HepG2 (cell line): ENCODE data around the gene SMCHD1. TPM values are rescaled to one million over a fixed set of nuclear protein-coding genes. Genes with fewer than 3 reads are reported as not detected.

Experiments
- FOSL1 ChIP-seq: sonication (generic); formaldehyde crosslinking; IDR thresholded peaks from 2 replicates; pipeline ENCODE4 v1.9.0; 2021; ENCODE audit warnings: missing genetic modification reagents, borderline replicate concordance
- MIXL1 ChIP-seq: IDR thresholded peaks from 2 replicates; pipeline ENCODE4 v1.6.1; 2016
- NCOA2 ChIP-seq: sonication (generic); formaldehyde crosslinking; IDR thresholded peaks from 2 replicates; pipeline ENCODE4 v1.8.0; 2022; ENCODE audit warnings: inconsistent platforms
- NONO ChIP-seq, 2 experiments: fragments of 450-650 bp in 1 of 2; sonication (generic) in 1 of 2; formaldehyde crosslinking in 1 of 2; IDR thresholded peaks in 1 of 2; conservative IDR thresholded peaks in 1 of 2; 2 replicates each; pipeline versions ENCODE4 v1.6.1 to v1.8.0; 2017 to 2022; ENCODE audit warnings: mild to moderate bottlenecking in 1 of 2, missing genetic modification reagents in 1 of 2, moderate library complexity in 1 of 2
- POLR2A ChIP-seq, 2 experiments: IDR thresholded peaks; 2 replicates each; pipeline ENCODE4 v1.6.1; 2011; ENCODE audit warnings: low read depth in 2 of 2, low read length in 2 of 2, mild to moderate bottlenecking in 1 of 2, moderate library complexity in 1 of 2; ENCODE audit not compliant: insufficient read depth in 1 of 2
- SALL2 ChIP-seq: sonication (generic); formaldehyde crosslinking; IDR thresholded peaks from 2 replicates; pipeline ENCODE4 v1.8.1; 2023; ENCODE audit warnings: mild to moderate bottlenecking, missing genetic modification reagents, inconsistent platforms
- SOX6 ChIP-seq, 2 experiments: fragments of 450-650 bp in 1 of 2; sonication (generic) in 1 of 2; formaldehyde crosslinking in 1 of 2; IDR thresholded peaks; 2 replicates each; pipeline versions ENCODE4 v1.4.0 to v1.6.1; 2017 to 2020; ENCODE audit warnings: antibody characterized with exemption in 1 of 2, mild to moderate bottlenecking in 1 of 2, missing genetic modification reagents in 1 of 2
- STAG1 ChIP-seq: sonication (generic); formaldehyde crosslinking; IDR thresholded peaks from 2 replicates; pipeline ENCODE4 v1.4.0; 2020; ENCODE audit warnings: missing genetic modification reagents
- ZC3H4 ChIP-seq: sonication (generic); formaldehyde crosslinking; IDR thresholded peaks from 2 replicates; pipeline ENCODE4 v1.4.0; 2020; ENCODE audit warnings: missing genetic modification reagents, borderline replicate concordance
- ZFP62 ChIP-seq: sonication (generic); formaldehyde crosslinking; IDR thresholded peaks from 2 replicates; pipeline ENCODE4 v1.4.0; 2020; ENCODE audit warnings: missing genetic modification reagents
- ZFX ChIP-seq: sonication (generic); formaldehyde crosslinking; IDR thresholded peaks from 2 replicates; pipeline ENCODE4 v1.4.0; 2020; ENCODE audit warnings: mild to moderate bottlenecking, low read depth, missing genetic modification reagents, moderate library complexity
- ZKSCAN5 ChIP-seq: sonication (generic); formaldehyde crosslinking; IDR thresholded peaks from 2 replicates; pipeline ENCODE4 v1.5.1; 2020; ENCODE audit warnings: mild to moderate bottlenecking, missing genetic modification reagents
- ZNF235 ChIP-seq: sonication (generic); formaldehyde crosslinking; IDR thresholded peaks from 2 replicates; pipeline ENCODE4 v1.8.1; 2023; ENCODE audit warnings: mild to moderate bottlenecking, missing genetic modification reagents, borderline replicate concordance
- ZNF253 ChIP-seq: sonication (generic); formaldehyde crosslinking; IDR thresholded peaks from 2 replicates; pipeline ENCODE4 v1.8.0; 2022; ENCODE audit warnings: mild to moderate bottlenecking, missing genetic modification reagents, borderline replicate concordance
- ZNF672 ChIP-seq: sonication (generic); formaldehyde crosslinking; IDR thresholded peaks from 2 replicates; pipeline ENCODE4 v1.8.1; 2022; ENCODE audit warnings: missing genetic modification reagents
- ZNF749 ChIP-seq: sonication (generic); formaldehyde crosslinking; IDR thresholded peaks from 2 replicates; pipeline ENCODE4 v1.8.0; 2022; ENCODE audit warnings: mild to moderate bottlenecking, missing genetic modification reagents, moderate library complexity, borderline replicate concordance
- ZNF790 ChIP-seq: sonication (generic); formaldehyde crosslinking; IDR thresholded peaks from 2 replicates; pipeline ENCODE4 v1.8.0; 2022; ENCODE audit warnings: missing genetic modification reagents, mild to moderate bottlenecking, borderline replicate concordance
- polyA plus RNA-seq, 8 experiments: library from polyadenylated mRNA; depleted of rRNA in 3 of 8; stranded (reverse) in 7 of 8; unstranded in 1 of 8; fragments of >200 nt; fragmentation: Illumina TruSeq in 4 of 8; extraction: Trizol in 4 of 8; gene quantifications; 2 replicates each; pipeline versions ENCODE4 v1.2.1 to v1.2.3, GENCODE V29; 2011 to 2016; ENCODE audit warnings: low read depth in 4 of 8, missing spikeins in 1 of 8, mixed read lengths in 1 of 8; ENCODE audit not compliant: insufficient read depth in 1 of 8
- total RNA-seq, 5 experiments: library from RNA; depleted of rRNA; stranded (reverse); fragments of >200 nt; fragmentation: Illumina TruSeq; extraction: Trizol; gene quantifications; 2 replicates each; pipeline ENCODE4 v1.2.3, GENCODE V29; 2016; ENCODE audit warnings: low read depth in 1 of 5
- TF ChIP-seq, protein P1 (sequence below): sonication (generic); formaldehyde crosslinking; IDR thresholded peaks from 2 replicates; pipeline ENCODE4 v1.5.0; 2020; ENCODE audit warnings: missing genetic modification reagents
- TF ChIP-seq, protein P2 (sequence below): IDR thresholded peaks from 2 replicates; pipeline ENCODE4 v1.6.1; 2016; ENCODE audit warnings: missing biosample characterization, missing genetic modification reagents, low read depth
- TF ChIP-seq, protein P3 (sequence below): IDR thresholded peaks from 2 replicates; pipeline ENCODE4 v1.4.0; 2020; ENCODE audit warnings: mild to moderate bottlenecking, missing genetic modification reagents

SMCHD1 gene
- total and polyA plus RNA-seq, 2 of the 13 experiments (the other 11 are each of a cell fraction or from before 2014, with no cell fraction given): 21.4 to 93.6 TPM

DNA sequence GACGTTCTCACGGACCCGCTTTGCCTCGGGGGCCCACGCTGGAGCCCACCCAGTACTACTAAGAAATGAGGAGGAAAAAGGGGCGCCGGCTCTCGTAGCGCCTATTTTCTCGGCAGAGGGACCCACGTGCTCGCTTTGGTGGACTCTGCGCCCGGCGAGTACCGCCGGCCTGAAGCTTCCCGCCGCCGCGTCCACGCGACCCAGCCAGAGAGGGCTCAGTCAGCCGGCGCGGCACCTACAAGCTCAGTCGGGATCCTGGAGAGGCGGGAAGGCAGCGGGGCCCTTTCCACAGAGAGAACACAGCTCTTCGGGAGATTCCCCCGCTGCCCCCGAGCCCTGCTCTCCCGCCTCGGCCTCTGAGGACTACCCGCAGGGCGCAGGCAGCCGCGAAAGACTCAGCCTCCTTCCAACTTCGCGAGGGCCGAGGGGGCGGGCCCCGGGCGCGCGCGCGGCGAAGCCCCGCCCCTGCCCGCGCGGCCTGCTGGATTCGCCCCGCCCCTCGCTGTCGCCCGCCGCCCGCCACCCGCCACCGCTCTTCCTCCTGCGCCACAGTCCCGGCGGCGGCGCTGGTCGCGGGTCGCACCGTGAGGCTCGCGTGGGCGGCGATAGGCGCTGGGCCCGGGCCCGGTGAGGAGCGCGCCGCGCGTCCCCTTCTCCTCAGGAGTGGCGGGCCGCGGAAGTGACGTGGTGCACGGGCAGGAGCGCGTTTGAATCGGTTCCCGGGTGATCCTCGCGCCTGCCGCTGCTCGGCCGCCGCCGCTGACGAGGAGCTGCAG lies at the start of gene SMCHD1 (continued):
- TF ChIP-seq, protein P1, sequence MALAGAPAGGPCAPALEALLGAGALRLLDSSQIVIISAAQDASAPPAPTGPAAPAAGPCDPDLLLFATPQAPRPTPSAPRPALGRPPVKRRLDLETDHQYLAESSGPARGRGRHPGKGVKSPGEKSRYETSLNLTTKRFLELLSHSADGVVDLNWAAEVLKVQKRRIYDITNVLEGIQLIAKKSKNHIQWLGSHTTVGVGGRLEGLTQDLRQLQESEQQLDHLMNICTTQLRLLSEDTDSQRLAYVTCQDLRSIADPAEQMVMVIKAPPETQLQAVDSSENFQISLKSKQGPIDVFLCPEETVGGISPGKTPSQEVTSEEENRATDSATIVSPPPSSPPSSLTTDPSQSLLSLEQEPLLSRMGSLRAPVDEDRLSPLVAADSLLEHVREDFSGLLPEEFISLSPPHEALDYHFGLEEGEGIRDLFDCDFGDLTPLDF (CRISPR knock-in tag): peak; percentile 81
- no peak for TF ChIP-seq FOSL1
- peak; percentile 96 for TF ChIP-seq ZFX (CRISPR knock-in tag)
- peak; percentile 46; the same call in 1 of the 2 replicates for TF ChIP-seq ZNF235
- TF ChIP-seq SALL2 (CRISPR knock-in tag): peak; percentile 86; the same call in 1 of the 2 replicates
- no peak for TF ChIP-seq SOX6 (IDR thresholded peaks at IDR 0.05)
- peak; percentile 64 for TF ChIP-seq SOX6 (CRISPR knock-in tag; IDR thresholded peaks at IDR 0.05)
- TF ChIP-seq ZNF749 (CRISPR knock-in tag): peak; percentile 64; the same call in 1 of the 2 replicates
- no peak for TF ChIP-seq ZC3H4
- no peak for TF ChIP-seq ZFP62 (CRISPR knock-in tag)
- peak; percentile 56; the same call in 1 of the 2 replicates for TF ChIP-seq ZNF253 (CRISPR knock-in tag)
- TF ChIP-seq MIXL1 (CRISPR knock-in tag): no peak
- TF ChIP-seq ZNF790 (CRISPR knock-in tag): peak; percentile 90; the same call in 1 of the 2 replicates
- TF ChIP-seq, protein P2, sequence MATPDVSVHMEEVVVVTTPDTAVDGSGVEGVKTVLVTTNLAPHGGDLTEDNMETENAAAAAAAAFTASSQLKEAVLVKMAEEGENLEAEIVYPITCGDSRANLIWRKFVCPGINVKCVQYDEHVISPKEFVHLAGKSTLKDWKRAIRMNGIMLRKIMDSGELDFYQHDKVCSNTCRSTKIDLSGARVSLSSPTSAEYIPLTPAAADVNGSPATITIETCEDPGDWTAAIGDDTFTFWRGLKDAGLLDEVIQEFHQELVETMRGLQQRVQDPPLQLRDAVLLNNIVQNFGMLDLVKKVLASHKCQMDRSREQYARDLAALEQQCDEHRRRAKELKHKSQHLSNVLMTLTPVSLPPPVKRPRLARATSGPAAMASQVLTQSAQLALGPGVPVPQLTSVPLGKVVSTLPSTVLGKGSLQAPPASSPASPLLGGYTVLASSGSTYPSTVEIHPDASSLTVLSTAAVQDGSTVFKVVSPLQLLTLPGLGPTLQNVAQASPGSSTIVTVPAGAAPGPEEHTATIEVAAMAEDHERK: no peak
- no peak for TF ChIP-seq ZKSCAN5 (CRISPR knock-in tag)
- TF ChIP-seq ZNF672: 0 out of 2 replicates have a peak, but pooled peaks have one; percentile 18
- TF ChIP-seq POLR2A (IDR thresholded peaks at IDR 0.05; ENCODE audit: insufficient read depth in 1 of 2, low read depth in 2 of 2, low read length in 2 of 2): peak; percentile 84 to 92
- TF ChIP-seq STAG1 (CRISPR knock-in tag): no peak
- TF ChIP-seq NCOA2 (CRISPR knock-in tag): peak; percentile 34
- TF ChIP-seq, protein P3, sequence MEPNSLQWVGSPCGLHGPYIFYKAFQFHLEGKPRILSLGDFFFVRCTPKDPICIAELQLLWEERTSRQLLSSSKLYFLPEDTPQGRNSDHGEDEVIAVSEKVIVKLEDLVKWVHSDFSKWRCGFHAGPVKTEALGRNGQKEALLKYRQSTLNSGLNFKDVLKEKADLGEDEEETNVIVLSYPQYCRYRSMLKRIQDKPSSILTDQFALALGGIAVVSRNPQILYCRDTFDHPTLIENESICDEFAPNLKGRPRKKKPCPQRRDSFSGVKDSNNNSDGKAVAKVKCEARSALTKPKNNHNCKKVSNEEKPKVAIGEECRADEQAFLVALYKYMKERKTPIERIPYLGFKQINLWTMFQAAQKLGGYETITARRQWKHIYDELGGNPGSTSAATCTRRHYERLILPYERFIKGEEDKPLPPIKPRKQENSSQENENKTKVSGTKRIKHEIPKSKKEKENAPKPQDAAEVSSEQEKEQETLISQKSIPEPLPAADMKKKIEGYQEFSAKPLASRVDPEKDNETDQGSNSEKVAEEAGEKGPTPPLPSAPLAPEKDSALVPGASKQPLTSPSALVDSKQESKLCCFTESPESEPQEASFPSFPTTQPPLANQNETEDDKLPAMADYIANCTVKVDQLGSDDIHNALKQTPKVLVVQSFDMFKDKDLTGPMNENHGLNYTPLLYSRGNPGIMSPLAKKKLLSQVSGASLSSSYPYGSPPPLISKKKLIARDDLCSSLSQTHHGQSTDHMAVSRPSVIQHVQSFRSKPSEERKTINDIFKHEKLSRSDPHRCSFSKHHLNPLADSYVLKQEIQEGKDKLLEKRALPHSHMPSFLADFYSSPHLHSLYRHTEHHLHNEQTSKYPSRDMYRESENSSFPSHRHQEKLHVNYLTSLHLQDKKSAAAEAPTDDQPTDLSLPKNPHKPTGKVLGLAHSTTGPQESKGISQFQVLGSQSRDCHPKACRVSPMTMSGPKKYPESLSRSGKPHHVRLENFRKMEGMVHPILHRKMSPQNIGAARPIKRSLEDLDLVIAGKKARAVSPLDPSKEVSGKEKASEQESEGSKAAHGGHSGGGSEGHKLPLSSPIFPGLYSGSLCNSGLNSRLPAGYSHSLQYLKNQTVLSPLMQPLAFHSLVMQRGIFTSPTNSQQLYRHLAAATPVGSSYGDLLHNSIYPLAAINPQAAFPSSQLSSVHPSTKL (CRISPR knock-in tag): peak; percentile 37; the same call in 1 of the 2 replicates
- TF ChIP-seq NONO (IDR thresholded peaks at IDR 0.05): no peak
- peak; percentile 69; the same call in 1 of the 2 replicates for TF ChIP-seq NONO (CRISPR knock-in tag; conservative IDR thresholded peaks at IDR 0.05)
